ENCODE results near the gene RNF114.

GRCh38 chr20:49889935-49890333, 46.3 kb upstream of the RNF114 start:
- TF ChIP-seq CTCF (IDR thresholded peaks at IDR 0.05) (no peak), POLR2A (IDR thresholded peaks at IDR 0.05) (no peak)
